RCC 7860 (cell line): Measurements from ENCODE around the gene UGT1A8.
"Not testable (repeated sequence)": the region's sequence is repeated elsewhere in the genome, so short reads cannot be mapped to it uniquely, and the experiment has no call there.

Experiments
- DNase-seq: peaks from one replicate; pipeline ENCODE4 v3.0.0-alpha.2; 2015; ENCODE audit warnings: low spot score
- FAIRE-seq: peaks from 2 replicates; lab custom pipeline; 2012; peaks lifted over from hg19 to GRCh38; lab: Jason Lieb, UNC

Gene UGT1A8

GRCh38 chr2:233617476-233617875, at the start of gene UGT1A8:
UGT1A8 (plus strand) TSS chr2:233617633; CDS start chr2:233617708, 75 bp downstream.
- not testable (repeated sequence) for FAIRE-seq

GRCh38 chr2:233571001-233571400, 46.4 kb upstream of the UGT1A8 start:
- no peak for FAIRE-seq

More at GRCh38 chr2:233617476-233617875, at the start of gene UGT1A8:
- peak; percentile 58 for DNase-seq

GRCh38 chr2:233571462-233571861, 46.0 kb upstream of the UGT1A8 start:
- no peak for FAIRE-seq
- DNase-seq, result no peak

More at GRCh38 chr2:233571001-233571400, 46.4 kb upstream of the UGT1A8 start:
- DNase-seq, result no peak

- no peak for FAIRE-seq
- DNase-seq, result no peak
Observed at GRCh38 chr2:233572468-233572867, 45.0 kb upstream of the UGT1A8 start.

GRCh38 chr2:233577341-233577740, 40.1 kb upstream of the UGT1A8 start:
- DNase-seq, FAIRE-seq: not testable (repeated sequence)

GRCh38 chr2:233583217-233583965, 34.0 kb upstream of the UGT1A8 start:
- not testable (repeated sequence) for FAIRE-seq, DNase-seq

GRCh38 chr2:233584210-233584609, 33.2 kb upstream of the UGT1A8 start:
- FAIRE-seq (no peak), DNase-seq (no peak)

GRCh38 chr2:233588400-233588799, 29.0 kb upstream of the UGT1A8 start:
- peak; percentile 12 for FAIRE-seq
- no peak for DNase-seq

GRCh38 chr2:233592706-233593105, 24.7 kb upstream of the UGT1A8 start:
- not testable (repeated sequence) for DNase-seq, FAIRE-seq

GRCh38 chr2:233593201-233593600, 24.2 kb upstream of the UGT1A8 start:
- FAIRE-seq (peak; percentile 94), DNase-seq (peak; percentile 79)

- DNase-seq (no peak), FAIRE-seq (no peak)
Observed at GRCh38 chr2:233597522-233597921, 19.9 kb upstream of the UGT1A8 start.

GRCh38 chr2:233598952-233599351, 18.5 kb upstream of the UGT1A8 start:
- no peak for DNase-seq
- FAIRE-seq, result no peak

- FAIRE-seq (peak; percentile 83), DNase-seq (peak; percentile 63)
Observed at GRCh38 chr2:233600386-233600785, 17.0 kb upstream of the UGT1A8 start.

GRCh38 chr2:233602076-233602475, 15.4 kb upstream of the UGT1A8 start:
- FAIRE-seq (no peak), DNase-seq (no peak)

- DNase-seq (no peak), FAIRE-seq (no peak)
Observed at GRCh38 chr2:233603520-233603919, 13.9 kb upstream of the UGT1A8 start.

GRCh38 chr2:233604826-233605225, 12.6 kb upstream of the UGT1A8 start:
- FAIRE-seq, result no peak
- DNase-seq, result no peak

GRCh38 chr2:233605680-233606079, 11.8 kb upstream of the UGT1A8 start:
- DNase-seq, result no peak
- no peak for FAIRE-seq

- no peak for FAIRE-seq
- DNase-seq, result no peak
Observed at GRCh38 chr2:233611284-233611683, 6.1 kb upstream of the UGT1A8 start.

- DNase-seq, result no peak
- peak; percentile 8 for FAIRE-seq
Observed at GRCh38 chr2:233620204-233620603, 2.8 kb downstream of the UGT1A8 start.

GRCh38 chr2:233621863-233622262, 4.4 kb downstream of the UGT1A8 start:
- FAIRE-seq, DNase-seq: not testable (repeated sequence)

GRCh38 chr2:233627331-233628025, 10.0 kb downstream of the UGT1A8 start:
- FAIRE-seq, result no peak
- no peak for DNase-seq

GRCh38 chr2:233636306-233636705, 18.9 kb downstream of the UGT1A8 start, which contains the start of gene UGT1A10:
UGT1A10 (plus strand) TSS chr2:233636448; CDS start chr2:233636523, 75 bp downstream.
- FAIRE-seq, result not testable (repeated sequence)

More at GRCh38 chr2:233636306-233636705, 18.9 kb downstream of the UGT1A8 start, which contains the start of gene UGT1A10:
- not testable (repeated sequence) for DNase-seq
